HG03432 (cell line): ENCODE measurements around the gene EXOC4.

Source experiments
- ATAC-seq: cut with Tn5 transposase; IDR thresholded peaks from one replicate; pipeline ENCODE4 v1.9.1; 2021; ENCODE audit warnings: mild to moderate bottlenecking, moderate library complexity; ENCODE audit not compliant: unreplicated experiment

The EXOC4 gene

DNA sequence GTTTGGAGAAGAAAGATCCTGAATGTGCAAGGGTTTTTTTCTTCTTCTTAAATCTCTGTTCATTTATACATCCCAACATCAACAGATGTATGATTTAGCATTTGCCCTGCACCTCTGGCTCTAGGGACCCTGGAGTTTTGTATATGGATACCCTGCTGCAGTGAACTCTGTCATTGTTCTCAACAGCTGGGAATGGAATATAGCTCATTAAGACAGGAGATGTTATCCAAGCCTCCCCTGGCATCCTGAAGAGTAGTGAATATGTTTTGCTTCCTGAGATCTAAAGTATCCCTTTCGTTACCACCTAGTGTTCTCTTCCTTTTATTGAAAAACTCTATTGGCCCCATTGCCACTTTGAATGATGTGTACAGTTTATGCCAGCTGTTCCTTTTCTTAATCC lies 275.9 kb downstream of the EXOC4 start:
- ATAC-seq, result no peak

DNA sequence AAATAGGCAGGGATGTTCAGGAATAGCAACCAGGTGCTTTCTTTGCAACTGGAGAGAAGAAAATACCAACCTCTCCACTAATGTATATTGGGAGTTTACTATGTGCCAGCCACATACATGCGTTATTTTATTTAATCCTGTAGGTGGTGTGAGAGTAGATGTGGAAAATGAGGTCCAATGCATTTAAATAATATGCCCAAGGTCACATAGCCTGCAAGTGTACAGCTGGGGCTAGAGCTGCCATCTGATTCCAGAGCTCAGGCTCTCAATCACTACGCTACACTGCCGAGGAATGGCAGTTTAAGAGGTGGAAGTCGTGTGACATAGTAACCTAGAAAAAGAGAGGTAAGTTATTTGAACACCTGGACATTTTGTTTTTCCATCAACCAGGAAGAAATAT lies 277.0 kb downstream of the EXOC4 start:
- ATAC-seq, result no peak

DNA sequence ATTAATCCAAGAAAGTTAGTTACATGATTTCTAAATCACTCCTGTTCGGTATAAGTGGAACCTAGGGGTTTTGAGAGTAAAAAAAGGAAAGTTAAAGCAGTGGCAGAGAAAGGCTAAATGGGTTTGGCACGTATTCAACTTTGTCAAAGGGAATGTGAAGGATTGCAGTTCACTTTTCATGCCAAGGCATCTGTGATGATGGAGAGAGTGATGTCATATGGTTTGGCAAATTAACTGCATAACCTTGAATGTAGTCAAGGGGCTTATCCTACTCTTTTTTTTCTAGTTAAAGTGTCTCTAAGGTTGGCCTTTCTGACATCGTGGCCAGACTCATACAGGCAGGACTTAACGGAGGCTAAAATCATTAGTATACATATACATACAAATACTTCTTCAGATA lies 277.8 kb downstream of the EXOC4 start:
- no peak for ATAC-seq

DNA sequence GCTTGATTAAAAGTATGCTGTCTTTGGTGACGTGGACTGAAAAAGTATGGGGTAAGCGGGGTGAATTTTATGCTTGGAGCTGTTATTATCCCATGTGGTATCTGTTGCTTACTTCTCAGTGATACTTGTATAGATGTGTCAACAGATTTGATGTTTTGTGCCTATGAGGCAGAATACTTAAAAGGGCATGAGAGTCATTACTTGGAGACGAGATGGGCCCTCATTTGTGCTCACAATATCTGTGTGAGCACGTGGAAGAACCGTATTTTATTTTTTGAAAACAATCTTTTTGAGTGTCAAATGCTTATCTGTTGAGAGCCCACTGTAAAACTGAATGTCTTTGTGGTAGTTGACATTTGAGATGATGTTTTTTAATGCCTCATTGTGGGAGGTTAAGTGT lies 281.9 kb downstream of the EXOC4 start:
- no peak for ATAC-seq

DNA sequence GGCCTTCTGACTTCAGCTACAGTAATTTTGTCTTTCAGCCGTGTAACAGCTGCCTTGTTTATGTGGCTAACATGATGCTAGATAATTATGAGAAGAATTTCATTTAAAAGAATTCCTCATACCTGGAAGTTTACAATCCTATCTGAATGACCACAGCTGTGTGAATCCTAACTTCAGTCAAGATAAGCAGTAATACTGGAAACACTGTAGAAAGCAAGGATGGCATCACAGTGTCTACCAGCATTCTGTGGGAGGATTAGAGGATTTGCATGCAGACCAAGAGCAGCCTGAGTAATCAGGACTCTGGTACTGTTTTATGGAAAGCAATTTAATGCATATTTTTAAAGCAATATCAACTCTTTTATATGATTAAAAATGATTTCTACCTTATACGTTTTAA lies 282.4 kb downstream of the EXOC4 start:
- no peak for ATAC-seq

DNA sequence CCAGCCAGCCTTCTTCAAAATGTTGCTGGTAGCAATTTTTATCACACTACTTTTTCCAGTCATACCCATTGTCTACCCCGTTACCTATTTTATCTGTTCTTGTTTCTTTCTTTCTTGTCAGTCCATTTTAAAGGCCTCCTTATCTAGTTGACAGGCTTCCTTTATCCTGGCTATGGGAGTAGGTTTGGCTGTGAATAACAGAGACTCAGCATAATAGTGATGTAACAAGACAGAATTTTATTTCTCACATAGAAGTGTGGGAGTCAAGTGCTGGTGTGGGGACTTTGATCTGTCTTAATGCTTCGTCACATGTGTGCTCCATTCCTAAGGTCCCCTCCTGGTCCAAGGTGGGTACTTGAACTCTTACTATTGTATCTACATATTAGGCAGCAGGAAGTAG lies 283.6 kb downstream of the EXOC4 start:
- ATAC-seq, result no peak

DNA sequence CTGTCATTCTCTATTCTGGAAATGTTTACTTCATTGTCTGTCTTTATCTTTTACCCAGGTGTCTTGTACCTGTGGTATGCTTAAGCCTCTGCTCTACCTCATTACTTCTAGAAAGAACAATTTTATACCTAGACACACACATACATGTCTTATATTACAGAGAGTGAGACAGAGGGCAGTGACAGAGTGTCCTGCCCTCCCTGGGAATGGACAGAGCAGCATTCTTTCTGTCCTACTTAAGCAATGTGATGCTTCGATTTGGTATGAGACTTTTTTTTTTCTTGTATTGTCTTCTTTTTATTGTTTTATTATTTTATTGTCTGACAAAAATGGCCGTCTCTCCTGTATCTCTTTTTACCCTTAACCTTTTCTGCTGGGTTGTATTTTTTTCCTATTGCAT lies 286.1 kb downstream of the EXOC4 start:
- ATAC-seq, result no peak

DNA sequence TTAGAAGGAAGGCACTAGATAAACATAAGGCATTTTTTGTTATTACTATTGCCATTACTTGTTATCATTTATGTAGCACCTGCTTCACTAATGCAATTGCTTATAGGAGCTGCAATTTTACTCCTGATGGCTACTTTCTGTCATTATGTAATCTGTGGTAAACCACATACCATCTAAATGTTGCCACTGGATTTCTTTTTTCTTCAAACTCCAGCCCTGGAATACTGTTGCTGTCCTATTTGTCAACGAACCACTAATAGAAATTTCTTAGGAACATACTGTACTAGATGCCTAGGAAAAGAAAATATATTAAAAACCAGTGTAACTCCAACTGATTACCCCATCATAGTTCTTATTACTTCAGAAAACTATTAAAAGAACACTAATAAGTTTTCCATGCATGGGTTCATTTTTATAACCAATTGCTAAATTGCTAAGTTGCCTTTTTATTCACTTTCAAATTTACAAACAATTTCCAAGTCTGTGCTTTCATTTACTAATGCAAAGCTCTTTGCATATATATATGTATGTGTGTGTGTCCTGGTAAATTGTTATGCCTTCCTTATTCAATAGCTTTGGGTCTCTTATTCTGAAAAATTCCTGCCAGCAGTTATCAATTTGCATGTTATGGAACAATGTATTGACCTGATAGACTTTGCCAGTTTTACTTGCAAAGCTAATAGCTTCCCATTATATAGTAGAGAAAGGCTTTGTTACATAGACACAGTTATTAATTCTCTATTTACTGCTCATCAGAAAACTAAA lies 287.4 kb downstream of the EXOC4 start:
- no peak for ATAC-seq

DNA sequence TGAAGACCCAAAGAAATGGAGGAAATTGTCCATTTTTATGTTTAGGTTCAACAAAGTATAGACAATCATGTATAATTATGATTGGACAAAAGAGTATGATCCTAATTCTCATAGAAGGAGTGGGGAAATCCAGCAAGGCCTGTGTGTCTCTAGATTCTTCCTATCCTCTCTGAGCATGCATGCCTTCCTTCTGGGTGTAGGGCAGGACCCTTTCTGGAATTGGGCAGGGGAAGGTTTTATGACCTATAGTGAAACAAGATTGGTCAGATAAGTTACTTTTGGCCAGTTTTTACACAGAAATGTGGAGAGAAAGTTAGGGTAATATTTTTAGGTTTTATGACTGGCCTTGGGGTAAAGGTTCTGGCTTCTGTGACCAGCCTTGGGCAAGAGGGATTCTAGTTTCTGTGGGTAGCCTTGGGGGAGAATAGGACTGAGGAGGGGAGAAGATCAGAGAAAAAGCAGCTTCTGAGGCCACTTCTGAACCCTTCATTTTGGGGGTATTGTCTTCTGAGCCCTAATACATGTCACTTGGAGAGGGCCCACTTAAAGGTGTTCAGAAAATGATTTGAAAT lies 289.4 kb downstream of the EXOC4 start:
- ATAC-seq, result no peak

DNA sequence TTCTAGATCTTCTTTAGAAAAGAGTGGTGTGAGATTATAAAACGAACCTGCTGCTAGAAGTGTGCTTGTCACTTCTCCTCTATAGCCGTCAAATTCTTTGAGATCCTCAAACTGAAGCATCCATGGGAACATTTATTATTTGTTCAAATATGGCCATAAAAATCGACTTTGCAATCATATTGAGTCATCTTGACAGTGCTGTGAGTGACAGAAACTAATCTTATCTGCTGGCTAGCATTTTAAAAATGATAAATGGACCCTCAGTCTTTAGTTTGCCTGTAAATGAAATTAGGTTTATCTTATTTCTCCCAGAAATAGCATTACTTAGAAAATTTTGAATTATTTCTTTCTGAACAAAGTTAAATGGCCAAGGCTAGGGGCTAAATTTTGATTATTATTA lies 290.8 kb downstream of the EXOC4 start:
- no peak for ATAC-seq

DNA sequence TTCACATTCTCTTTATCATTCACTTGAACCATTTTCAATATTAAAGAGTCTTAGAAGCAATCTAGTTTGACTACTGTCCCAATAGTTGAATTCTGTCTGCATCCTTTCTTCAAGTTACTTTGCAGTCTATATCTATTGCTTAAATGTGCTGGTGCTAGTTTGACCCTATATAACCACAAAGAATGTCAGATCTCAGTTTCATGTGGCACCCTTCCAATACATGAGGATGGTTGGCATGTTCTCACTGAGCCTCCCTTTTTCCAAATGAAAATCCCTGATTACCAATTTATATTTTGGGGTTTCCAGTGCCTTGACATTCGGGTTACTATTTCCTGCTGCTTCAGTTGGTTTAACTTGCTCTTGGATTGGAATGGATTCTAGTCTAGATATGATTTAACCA lies 292.7 kb downstream of the EXOC4 start:
- no peak for ATAC-seq

DNA sequence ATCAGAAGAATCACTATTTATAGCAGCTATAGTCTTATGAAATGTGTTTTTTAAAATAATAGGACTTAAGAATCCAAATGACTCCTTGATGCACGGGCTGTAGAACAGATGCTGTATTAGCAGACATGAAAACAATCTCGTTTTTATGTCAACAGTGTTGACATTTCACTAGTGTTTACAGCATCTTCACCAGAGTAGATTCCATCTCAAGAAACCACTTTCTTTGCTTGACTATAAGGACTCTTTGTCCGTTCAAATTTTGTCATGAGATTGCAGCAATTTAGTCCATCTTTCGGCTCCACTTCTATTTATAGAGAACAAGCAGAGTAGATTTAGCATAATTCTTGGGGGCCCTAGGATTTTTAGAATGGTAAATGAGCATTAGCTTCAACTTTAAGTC lies 295.1 kb downstream of the EXOC4 start:
- ATAC-seq, result no peak

DNA sequence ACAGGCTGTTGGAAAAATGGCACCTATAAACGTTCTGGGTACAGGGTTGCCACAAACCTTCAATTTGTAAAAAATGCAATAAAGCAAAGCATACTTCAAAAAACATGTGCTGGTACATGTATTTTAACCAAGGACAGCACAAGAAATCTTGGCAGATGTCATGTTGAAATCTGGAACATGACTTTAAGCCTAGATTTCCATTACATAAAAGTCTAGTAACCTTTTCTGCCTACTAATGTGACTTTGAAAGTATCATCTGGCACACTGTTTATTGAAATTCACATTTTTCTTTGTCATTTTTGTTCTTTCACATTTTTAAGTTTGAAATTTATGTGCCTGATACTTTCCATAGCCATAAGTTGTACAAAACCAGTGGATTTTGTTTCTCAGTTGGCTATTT lies 296.8 kb downstream of the EXOC4 start:
- no peak for ATAC-seq

DNA sequence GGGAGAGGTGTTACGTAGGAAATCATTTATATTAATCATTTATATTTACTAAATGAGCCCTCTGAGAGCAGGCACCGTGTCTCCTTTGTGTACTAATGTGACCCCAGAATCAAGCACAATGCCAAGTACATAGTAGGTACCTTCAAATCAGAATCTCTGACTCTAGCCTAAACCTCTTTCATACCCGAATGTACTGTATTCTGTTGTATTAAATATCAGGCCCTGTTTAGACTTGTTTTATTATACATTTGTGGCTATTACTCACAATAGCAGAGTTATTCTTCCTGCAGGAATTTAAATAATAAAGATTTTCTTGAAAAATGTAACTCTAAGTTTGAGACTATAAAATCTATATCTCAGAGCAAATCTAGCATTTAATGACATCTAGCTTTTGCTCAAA lies 297.3 kb downstream of the EXOC4 start:
- ATAC-seq, result no peak

DNA sequence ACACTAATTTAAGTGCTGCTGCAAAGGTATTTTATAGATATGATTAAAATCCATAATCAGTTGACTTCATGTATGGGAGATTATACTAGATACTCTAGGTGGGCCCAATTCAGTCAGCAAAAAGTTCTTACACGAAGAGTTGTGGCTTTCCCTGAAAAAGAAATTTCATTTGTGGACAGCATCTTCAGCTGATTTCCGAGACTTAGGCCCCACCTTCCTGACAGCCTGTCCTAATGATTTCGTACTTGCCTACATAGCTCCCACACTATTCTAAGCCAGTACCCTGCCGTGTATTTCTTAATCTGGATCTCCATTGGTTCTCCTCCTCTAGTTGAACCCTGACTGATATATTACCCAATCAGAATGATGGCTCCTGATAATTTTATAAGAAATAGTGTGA lies 297.9 kb downstream of the EXOC4 start:
- no peak for ATAC-seq

DNA sequence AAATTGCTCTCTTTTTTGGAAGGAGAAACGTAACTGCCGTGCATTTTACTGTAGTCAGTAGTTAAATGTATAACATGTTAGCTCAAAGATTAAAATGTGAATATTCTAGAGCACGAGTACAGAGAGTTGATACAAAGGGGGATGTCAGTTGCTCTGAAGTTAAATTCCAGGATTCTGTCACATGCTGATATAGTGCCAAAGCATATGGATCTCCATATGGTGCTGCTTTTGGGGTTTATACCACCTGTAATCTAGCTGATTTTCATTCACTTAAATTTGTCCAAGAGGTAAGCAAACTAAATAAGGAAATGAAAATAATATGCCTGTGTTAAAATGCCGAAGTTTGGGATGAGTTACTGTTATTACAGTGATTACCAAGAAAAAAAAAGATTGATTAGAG lies 298.6 kb downstream of the EXOC4 start:
- ATAC-seq, result no peak

DNA sequence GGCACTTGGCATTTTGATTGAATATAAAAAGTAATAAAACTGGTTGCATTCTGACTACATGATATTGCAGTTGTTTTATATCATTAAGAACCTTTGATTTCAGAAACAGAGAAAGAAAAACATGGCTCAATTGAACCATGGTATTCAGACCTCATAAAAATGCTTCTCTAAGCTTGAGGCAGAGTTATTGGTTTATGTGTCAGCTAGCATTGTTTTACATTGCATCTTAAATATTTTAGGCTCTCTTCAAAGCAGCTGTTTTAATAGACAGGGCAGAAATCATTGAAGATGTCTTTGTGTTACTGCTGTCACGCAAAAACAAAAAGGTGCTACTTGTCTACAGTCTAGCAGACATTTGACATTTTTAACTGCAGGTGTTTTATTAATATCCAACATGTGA lies 299.2 kb downstream of the EXOC4 start:
- ATAC-seq, result no peak

DNA sequence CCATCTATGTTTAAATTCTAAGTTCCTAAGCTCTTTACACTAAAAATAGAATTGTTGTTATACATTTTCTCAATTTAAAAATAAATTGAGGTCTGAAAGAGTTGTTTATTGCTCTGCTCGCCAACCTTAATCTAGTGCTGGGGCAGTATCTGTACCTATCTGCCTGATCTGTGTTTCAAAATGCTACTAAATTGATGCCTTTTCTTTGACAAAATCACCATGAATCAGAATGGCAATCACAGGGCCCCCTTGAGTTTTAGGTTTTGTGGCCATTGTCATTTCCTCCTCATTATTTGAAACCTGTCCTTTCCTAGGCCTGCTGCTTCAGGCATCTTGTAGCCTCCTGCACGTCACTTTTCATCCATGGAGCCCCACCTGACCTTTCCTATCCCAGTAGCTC lies 301.5 kb downstream of the EXOC4 start:
- ATAC-seq, result no peak

DNA sequence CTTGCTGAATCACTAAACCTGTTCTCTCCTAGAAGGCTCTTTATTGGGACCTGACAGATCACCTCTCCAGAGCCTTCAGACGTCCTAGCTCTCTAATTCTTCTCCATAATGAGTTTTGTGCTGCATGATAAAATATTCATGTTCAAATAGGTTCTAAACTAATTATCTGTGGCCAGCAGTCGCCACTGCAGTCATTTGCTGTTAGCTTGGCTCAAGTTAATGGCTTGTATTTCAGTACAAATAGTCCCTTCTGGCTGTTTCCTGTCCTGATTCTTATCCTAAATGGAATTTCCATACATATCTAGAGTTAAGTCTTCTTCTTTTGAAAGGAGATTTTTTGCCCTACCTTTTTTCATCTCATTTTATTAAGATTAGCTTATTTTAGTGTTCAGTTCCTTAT lies 303.2 kb downstream of the EXOC4 start:
- ATAC-seq, result no peak

DNA sequence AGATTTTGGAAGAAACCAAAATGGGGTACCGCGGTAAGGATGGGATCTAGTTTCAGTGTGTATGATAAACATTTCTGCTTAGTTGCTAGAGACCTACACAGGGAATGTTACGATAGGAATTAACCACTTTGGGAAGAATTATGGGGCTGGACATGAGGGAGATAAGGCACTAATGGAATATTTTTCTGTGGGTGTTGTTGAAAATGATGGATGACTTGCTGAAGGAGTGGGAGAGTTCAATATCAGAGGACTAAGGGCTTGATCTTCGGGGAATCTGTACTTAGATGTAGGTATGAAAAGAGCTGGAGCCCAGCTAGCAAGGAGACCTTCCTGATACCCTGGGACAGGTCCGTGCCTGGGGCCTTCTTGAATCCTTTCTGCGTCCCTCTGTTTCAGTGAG lies 303.7 kb downstream of the EXOC4 start:
- ATAC-seq, result no peak

DNA sequence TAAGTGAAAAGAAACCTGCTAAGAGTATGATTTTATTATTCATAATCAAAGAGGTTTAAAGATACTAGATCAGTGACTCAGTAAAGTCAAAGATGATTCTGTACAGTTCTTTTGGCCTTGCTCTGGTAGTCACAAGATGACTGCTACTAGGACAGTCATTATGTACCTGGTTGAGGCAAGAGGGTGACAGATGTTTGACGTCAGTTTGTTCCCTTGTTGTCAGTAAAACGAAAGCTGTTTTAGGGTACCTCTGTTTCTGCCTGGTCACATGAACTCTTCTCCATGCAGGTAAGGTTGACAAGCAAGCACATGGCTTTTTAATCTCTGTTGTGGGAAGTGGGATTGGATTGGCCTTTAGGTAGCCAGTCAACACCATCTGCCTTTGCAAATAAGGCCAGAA lies 308.0 kb downstream of the EXOC4 start:
- ATAC-seq, result no peak

DNA sequence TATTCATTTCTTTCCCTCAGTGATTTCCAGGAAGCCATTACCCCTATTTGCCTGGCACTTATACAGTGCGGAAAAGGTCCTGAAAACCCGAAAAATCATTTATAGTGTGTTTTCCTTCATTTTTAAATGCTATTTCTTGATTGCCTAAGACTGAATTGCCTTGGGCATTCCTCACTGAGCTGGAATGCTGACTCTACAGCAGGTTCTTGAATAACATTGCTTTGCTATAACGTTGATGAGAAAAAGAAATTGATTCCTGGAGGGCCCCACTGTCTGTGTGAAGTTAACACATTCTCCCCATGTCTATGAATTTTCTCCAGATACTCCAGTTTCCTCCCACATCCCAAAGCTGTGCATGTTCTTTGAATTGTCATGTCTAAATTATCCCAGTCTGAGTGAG lies 308.5 kb downstream of the EXOC4 start:
- ATAC-seq, result no peak

DNA sequence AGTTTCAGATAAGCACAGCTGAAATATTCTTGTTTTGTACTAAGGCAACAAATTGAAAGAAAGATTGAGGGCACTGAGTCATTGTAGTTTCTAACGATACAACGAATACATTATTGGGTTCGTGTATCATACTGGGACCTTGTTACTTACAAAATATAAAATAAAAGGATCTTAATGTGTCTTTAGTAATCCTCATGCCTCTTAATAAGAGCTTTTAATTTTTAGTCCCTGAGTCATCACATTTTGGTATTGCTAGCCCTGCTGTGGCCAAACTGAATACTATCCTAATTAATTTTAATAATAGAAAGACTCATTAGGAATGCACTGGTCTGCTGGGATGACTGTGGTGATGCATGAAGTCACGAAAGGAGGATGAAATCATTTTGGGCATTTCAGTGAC lies 309.7 kb downstream of the EXOC4 start:
- ATAC-seq, result no peak
